ENCODE measurements around the gene DLX2.

Gene DLX2

GRCh38 chr2:172106108-172106961 lies 3.6 kb upstream of the DLX2 start:
- no peak overlapping the region for H3K9ac ChIP-seq (ENCODE audit: low read length)
- peaks cover 66 to 85% of the 10 kb centered on the region in 2 donors for H3K27me3 ChIP-seq (ENCODE audit: control insufficient read depth in 1 of 2, insufficient read depth in 2 of 2, low read length in 2 of 2)
- H3K27ac ChIP-seq (ENCODE audit: low read depth, low read length) = no peak overlapping the region
- no peaks in the 10 kb centered on the region for H3K9me3 ChIP-seq (ENCODE audit: low read length)
- H3K36me3 ChIP-seq (ENCODE audit: insufficient read depth, low read length) = no peaks in the 10 kb centered on the region
- no peak overlapping the region for H3K4me3 ChIP-seq (ENCODE audit: low read depth in 1 of 2, low read length in 2 of 2)
- H3K4me1 ChIP-seq (ENCODE audit: insufficient read depth, low read length) = peaks cover 33% of the 10 kb centered on the region

- no peak overlapping the region for H3K27ac ChIP-seq (ENCODE audit: low read depth, low read length)
- no peak overlapping the region for H3K9ac ChIP-seq (ENCODE audit: low read length)
- H3K4me3 ChIP-seq (ENCODE audit: low read depth in 1 of 2, low read length in 2 of 2) = no peak overlapping the region
- peaks cover 40% of the 10 kb centered on the region for H3K4me1 ChIP-seq (ENCODE audit: insufficient read depth, low read length)
- H3K27me3 ChIP-seq (ENCODE audit: control insufficient read depth in 1 of 2, insufficient read depth in 2 of 2, low read length in 2 of 2) = peaks cover 74 to 92% of the 10 kb centered on the region in 2 donors
- no peaks in the 10 kb centered on the region for H3K9me3 ChIP-seq (ENCODE audit: low read length)
- H3K36me3 ChIP-seq (ENCODE audit: insufficient read depth, low read length) = no peaks in the 10 kb centered on the region
Measured at GRCh38 chr2:172105471-172106107, 2.9 kb upstream of the DLX2 start.

GRCh38 chr2:172103471-172104272 lies 972 bp upstream of the DLX2 start:
- Histone ChIP-seq H3K9me3 (ENCODE audit: low read length) (no peaks in the 10 kb centered on the region), H3K27me3 (ENCODE audit: control insufficient read depth in 1 of 2, insufficient read depth in 2 of 2, low read length in 2 of 2) (peaks cover 90 to 100% of the 10 kb centered on the region in 2 donors), H3K36me3 (ENCODE audit: insufficient read depth, low read length) (no peaks in the 10 kb centered on the region), H3K4me3 (ENCODE audit: low read depth in 1 of 2, low read length in 2 of 2) (no peak overlapping the region), H3K4me1 (ENCODE audit: insufficient read depth, low read length) (peaks cover 40% of the 10 kb centered on the region), H3K27ac (ENCODE audit: low read depth, low read length) (no peak overlapping the region), H3K9ac (ENCODE audit: low read length) (no peak overlapping the region)

GRCh38 chr2:172101821-172102390 lies 794 bp downstream of the DLX2 start:
- no peaks in the 10 kb centered on the region for H3K36me3 ChIP-seq (ENCODE audit: insufficient read depth, low read length)
- H3K4me3 ChIP-seq (ENCODE audit: low read depth in 1 of 2, low read length in 2 of 2) = peak overlapping the region in 1 of 2 donors; percentile 34
- no peak overlapping the region for H3K27ac ChIP-seq (ENCODE audit: low read depth, low read length)
- H3K27me3 ChIP-seq (ENCODE audit: control insufficient read depth in 1 of 2, insufficient read depth in 2 of 2, low read length in 2 of 2) = peaks cover 93 to 100% of the 10 kb centered on the region in 2 donors
- H3K9ac ChIP-seq (ENCODE audit: low read length) = no peak overlapping the region
- H3K9me3 ChIP-seq (ENCODE audit: low read length) = no peaks in the 10 kb centered on the region
- peaks cover 42% of the 10 kb centered on the region for H3K4me1 ChIP-seq (ENCODE audit: insufficient read depth, low read length)

- Histone ChIP-seq H3K27ac (ENCODE audit: low read depth, low read length) (no peak overlapping the region), H3K27me3 (ENCODE audit: control insufficient read depth in 1 of 2, insufficient read depth in 2 of 2, low read length in 2 of 2) (peaks cover 93 to 100% of the 10 kb centered on the region in 2 donors), H3K4me3 (ENCODE audit: low read depth in 1 of 2, low read length in 2 of 2) (no peak overlapping the region), H3K9ac (ENCODE audit: low read length) (no peak overlapping the region), H3K36me3 (ENCODE audit: insufficient read depth, low read length) (no peaks in the 10 kb centered on the region), H3K4me1 (ENCODE audit: insufficient read depth, low read length) (peaks cover 43% of the 10 kb centered on the region), H3K9me3 (ENCODE audit: low read length) (no peaks in the 10 kb centered on the region)
Measured at GRCh38 chr2:172100935-172101820, 1.5 kb downstream of the DLX2 start.

GRCh38 chr2:172100080-172100934 lies 2.4 kb downstream of the DLX2 start:
- Histone ChIP-seq H3K4me1 (ENCODE audit: insufficient read depth, low read length) (peaks cover 48% of the 10 kb centered on the region), H3K9ac (ENCODE audit: low read length) (no peak overlapping the region), H3K27me3 (ENCODE audit: control insufficient read depth in 1 of 2, insufficient read depth in 2 of 2, low read length in 2 of 2) (peaks cover 95 to 100% of the 10 kb centered on the region in 2 donors), H3K27ac (ENCODE audit: low read depth, low read length) (no peak overlapping the region), H3K36me3 (ENCODE audit: insufficient read depth, low read length) (no peaks in the 10 kb centered on the region), H3K4me3 (ENCODE audit: low read depth in 1 of 2, low read length in 2 of 2) (no peak overlapping the region), H3K9me3 (ENCODE audit: low read length) (no peaks in the 10 kb centered on the region)

- H3K27ac ChIP-seq (ENCODE audit: low read depth, low read length) = no peak overlapping the region
- H3K4me1 ChIP-seq (ENCODE audit: insufficient read depth, low read length) = peaks cover 53% of the 10 kb centered on the region
- no peak overlapping the region for H3K9ac ChIP-seq (ENCODE audit: low read length)
- no peaks in the 10 kb centered on the region for H3K36me3 ChIP-seq (ENCODE audit: insufficient read depth, low read length)
- H3K9me3 ChIP-seq (ENCODE audit: low read length) = no peaks in the 10 kb centered on the region
- peaks cover 94 to 100% of the 10 kb centered on the region in 2 donors for H3K27me3 ChIP-seq (ENCODE audit: control insufficient read depth in 1 of 2, insufficient read depth in 2 of 2, low read length in 2 of 2)
- H3K4me3 ChIP-seq (ENCODE audit: low read depth in 1 of 2, low read length in 2 of 2) = peak overlapping the region in 1 of 2 donors; percentile 5
Measured at GRCh38 chr2:172099472-172100079, 3.1 kb downstream of the DLX2 start.

- peak overlapping the region; percentile 5 to 23 for H3K4me3 ChIP-seq (ENCODE audit: low read depth in 1 of 2, low read length in 2 of 2)
- peaks cover 58% of the 10 kb centered on the region for H3K4me1 ChIP-seq (ENCODE audit: insufficient read depth, low read length)
- no peak overlapping the region for H3K9ac ChIP-seq (ENCODE audit: low read length)
- H3K9me3 ChIP-seq (ENCODE audit: low read length) = no peaks in the 10 kb centered on the region
- no peak overlapping the region for H3K27ac ChIP-seq (ENCODE audit: low read depth, low read length)
- H3K36me3 ChIP-seq (ENCODE audit: insufficient read depth, low read length) = no peaks in the 10 kb centered on the region
- peaks cover 91 to 100% of the 10 kb centered on the region in 2 donors for H3K27me3 ChIP-seq (ENCODE audit: control insufficient read depth in 1 of 2, insufficient read depth in 2 of 2, low read length in 2 of 2)
Measured at GRCh38 chr2:172098650-172099471, 3.8 kb downstream of the DLX2 start.

- no peaks in the 10 kb centered on the region for H3K36me3 ChIP-seq (ENCODE audit: insufficient read depth, low read length)
- peak overlapping the region in 1 of 2 donors; percentile 5 for H3K4me3 ChIP-seq (ENCODE audit: low read depth in 1 of 2, low read length in 2 of 2)
- no peak overlapping the region for H3K9ac ChIP-seq (ENCODE audit: low read length)
- peaks cover 92 to 100% of the 10 kb centered on the region in 2 donors for H3K27me3 ChIP-seq (ENCODE audit: control insufficient read depth in 1 of 2, insufficient read depth in 2 of 2, low read length in 2 of 2)
- H3K4me1 ChIP-seq (ENCODE audit: insufficient read depth, low read length) = peaks cover 58% of the 10 kb centered on the region
- H3K9me3 ChIP-seq (ENCODE audit: low read length) = no peaks in the 10 kb centered on the region
- no peak overlapping the region for H3K27ac ChIP-seq (ENCODE audit: low read depth, low read length)
Measured at GRCh38 chr2:172098287-172098649, 4.4 kb downstream of the DLX2 start.

All from muscle layer of colon (tissue), 2 donors.